ENCODE results near the gene LPP.

DNA sequence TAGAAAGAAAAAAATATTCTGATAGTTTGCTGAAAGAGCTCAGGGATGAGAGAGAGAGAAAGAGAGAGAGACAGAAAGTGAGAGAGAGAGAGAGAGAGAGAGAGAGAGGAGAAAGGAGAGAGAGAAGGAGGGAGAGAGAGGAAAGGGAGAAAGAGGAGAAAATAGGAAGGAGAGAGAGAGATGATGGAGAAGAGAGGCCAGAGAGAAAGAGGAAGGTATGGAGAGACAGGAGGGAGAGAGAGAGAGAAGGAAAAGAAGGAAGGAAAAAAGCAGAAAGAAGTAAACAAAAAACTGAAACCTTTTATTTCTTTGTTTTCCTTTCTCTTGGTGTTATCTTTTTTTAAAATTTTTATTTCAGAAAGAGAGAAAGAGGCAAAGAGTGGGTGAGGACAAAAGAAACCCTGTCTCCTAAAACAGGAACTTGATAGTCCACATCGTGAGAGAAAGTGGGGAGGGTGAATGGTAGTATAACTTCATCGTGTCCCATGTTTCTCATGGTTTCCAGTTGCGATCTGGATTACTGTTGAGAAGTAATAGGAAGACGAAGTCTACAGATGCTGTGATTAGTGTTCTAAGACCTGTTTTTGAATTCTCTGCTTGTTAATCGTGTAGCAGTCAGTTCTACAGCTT is 279.7 kb downstream of the LPP start:
- TF ChIP-seq CTCF (conservative IDR thresholded peaks at IDR 0.05; ENCODE audit: low read depth, low read length): no peak
- TF ChIP-seq, protein P1, sequence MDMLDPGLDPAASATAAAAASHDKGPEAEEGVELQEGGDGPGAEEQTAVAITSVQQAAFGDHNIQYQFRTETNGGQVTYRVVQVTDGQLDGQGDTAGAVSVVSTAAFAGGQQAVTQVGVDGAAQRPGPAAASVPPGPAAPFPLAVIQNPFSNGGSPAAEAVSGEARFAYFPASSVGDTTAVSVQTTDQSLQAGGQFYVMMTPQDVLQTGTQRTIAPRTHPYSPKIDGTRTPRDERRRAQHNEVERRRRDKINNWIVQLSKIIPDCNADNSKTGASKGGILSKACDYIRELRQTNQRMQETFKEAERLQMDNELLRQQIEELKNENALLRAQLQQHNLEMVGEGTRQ (IDR thresholded peaks at IDR 0.05; ENCODE audit: low read depth, low read length): no peak
- TF ChIP-seq RAD21 (IDR thresholded peaks at IDR 0.05; ENCODE audit: low read length): no peak
